ENCODE measurements around the gene GKN1.

- TF ChIP-seq CTCF (IDR thresholded peaks at IDR 0.05) (no peak), POLR2AphosphoS5 (IDR thresholded peaks at IDR 0.05) (no peak), POLR2A (IDR thresholded peaks at IDR 0.05) (no peak)
Measured at GRCh38 chr2:68936427-68936826, 38.0 kb upstream of the GKN1 start.
